HPDE6-E6E7 (cell line): ENCODE measurements around the gene FAM111A.
A peak's percentile ranks its signal among the peaks of the same experiment; 100 is the strongest.

Experiments used
- DNase-seq: peaks from one replicate; pipeline ENCODE4 v3.0.0; 2011; ENCODE audit warnings: missing footprints; ENCODE audit errors: extremely low spot score

Gene FAM111A

GRCh38 chr11:59180168-59180776 is 37.6 kb downstream of the FAM111A start:
- no peak for DNase-seq

GRCh38 chr11:59180907-59181306 is 38.3 kb downstream of the FAM111A start:
- no peak for DNase-seq

- DNase-seq = no peak
Observed at GRCh38 chr11:59181746-59182456, 39.2 kb downstream of the FAM111A start.

GRCh38 chr11:59182457-59183151 is 39.9 kb downstream of the FAM111A start:
- peak; percentile 57 for DNase-seq

- DNase-seq = no peak
Observed at GRCh38 chr11:59183771-59184170, 41.1 kb downstream of the FAM111A start.

GRCh38 chr11:59184691-59185339 is 42.2 kb downstream of the FAM111A start:
- DNase-seq = no peak

- DNase-seq = no peak
Observed at GRCh38 chr11:59185386-59185945, 42.8 kb downstream of the FAM111A start.

- peak; percentile 66 for DNase-seq
Observed at GRCh38 chr11:59186130-59186594, 43.5 kb downstream of the FAM111A start.

- no peak for DNase-seq
Observed at GRCh38 chr11:59187035-59187434, 44.4 kb downstream of the FAM111A start.

GRCh38 chr11:59187587-59187986 is 44.9 kb downstream of the FAM111A start:
- DNase-seq = no peak

- DNase-seq = no peak
Observed at GRCh38 chr11:59188954-59189353, 46.3 kb downstream of the FAM111A start.

- no peak for DNase-seq
Observed at GRCh38 chr11:59189986-59190385, 47.3 kb downstream of the FAM111A start.

GRCh38 chr11:59191095-59191494 is 48.4 kb downstream of the FAM111A start:
- DNase-seq = no peak

GRCh38 chr11:59191890-59192289 is 49.2 kb downstream of the FAM111A start:
- DNase-seq = no peak

GRCh38 chr11:59192446-59193020 is 49.9 kb downstream of the FAM111A start:
- DNase-seq = no peak

GRCh38 chr11:59193587-59194130 is 51.0 kb downstream of the FAM111A start:
- no peak for DNase-seq

- no peak for DNase-seq
Observed at GRCh38 chr11:59195586-59195985, 52.9 kb downstream of the FAM111A start.

GRCh38 chr11:59196777-59197176 is 54.1 kb downstream of the FAM111A start:
- no peak for DNase-seq

GRCh38 chr11:59197991-59198390 is 55.3 kb downstream of the FAM111A start:
- no peak for DNase-seq

GRCh38 chr11:59198726-59199125 is 56.1 kb downstream of the FAM111A start:
- DNase-seq = no peak
